ENCODE data around the gene KEL. TPM values are rescaled to one million over a fixed set of nuclear protein-coding genes. Genes with fewer than 3 reads are reported as not detected.

The KEL gene
- total RNA-seq, 2 donors from 2014 or later: not detected

GRCh38 chr7:142919656-142920055 is 42.5 kb downstream of the KEL start:
- TF ChIP-seq CTCF (IDR thresholded peaks at IDR 0.05): no peak
- no peaks in the 10 kb centered on the region for H3K4me1 ChIP-seq (ENCODE audit: control insufficient read depth in 1 of 2, low read depth in 2 of 2)
- no peak overlapping the region for H3K27ac ChIP-seq
- ATAC-seq (ENCODE audit: insufficient number of reproducible peaks, low FRiP score, low read depth) (no peak), DNase-seq (ENCODE audit: low spot score) (no peak)
- no peaks in the 10 kb centered on the region for H3K36me3 ChIP-seq
- no peaks in the 10 kb centered on the region for H3K27me3 ChIP-seq (replicated peaks; ENCODE audit: insufficient read depth)
- no peak overlapping the region for H3K4me3 ChIP-seq
- no peaks in the 10 kb centered on the region for H3K9me3 ChIP-seq

- H3K36me3 ChIP-seq: no peaks in the 10 kb centered on the region
- TF ChIP-seq CTCF (IDR thresholded peaks at IDR 0.05): no peak
- no peaks in the 10 kb centered on the region for H3K27me3 ChIP-seq (replicated peaks; ENCODE audit: insufficient read depth)
- H3K27ac ChIP-seq: no peak overlapping the region
- ATAC-seq (ENCODE audit: insufficient number of reproducible peaks, low FRiP score, low read depth) (no peak), DNase-seq (ENCODE audit: low spot score) (no peak)
- H3K4me1 ChIP-seq (ENCODE audit: control insufficient read depth in 1 of 2, low read depth in 2 of 2): no peaks in the 10 kb centered on the region
- no peak overlapping the region for H3K4me3 ChIP-seq
- no peaks in the 10 kb centered on the region for H3K9me3 ChIP-seq
These were observed 43.3 kb downstream of the KEL start for GRCh38 chr7:142918901-142919300.

- Histone ChIP-seq H3K27ac (no peak overlapping the region), H3K27me3 (replicated peaks; ENCODE audit: insufficient read depth) (no peaks in the 10 kb centered on the region), H3K9me3 (no peaks in the 10 kb centered on the region), H3K4me3 (no peak overlapping the region), H3K36me3 (no peaks in the 10 kb centered on the region), H3K4me1 (ENCODE audit: control insufficient read depth in 1 of 2, low read depth in 2 of 2) (no peaks in the 10 kb centered on the region)
- ATAC-seq (ENCODE audit: insufficient number of reproducible peaks, low FRiP score, low read depth) (no peak), DNase-seq (ENCODE audit: low spot score) (no peak)
- no peak for TF ChIP-seq CTCF (IDR thresholded peaks at IDR 0.05)
These were observed 44.7 kb downstream of the KEL start for GRCh38 chr7:142917447-142917846.

GRCh38 chr7:142916508-142916907 is 45.7 kb downstream of the KEL start:
- ATAC-seq (ENCODE audit: insufficient number of reproducible peaks, low FRiP score, low read depth) (no peak), DNase-seq (ENCODE audit: low spot score) (no peak)
- Histone ChIP-seq H3K27ac (no peak overlapping the region), H3K4me3 (no peak overlapping the region), H3K36me3 (no peaks in the 10 kb centered on the region), H3K27me3 (replicated peaks; ENCODE audit: insufficient read depth) (no peaks in the 10 kb centered on the region), H3K9me3 (no peaks in the 10 kb centered on the region), H3K4me1 (ENCODE audit: control insufficient read depth in 1 of 2, low read depth in 2 of 2) (no peaks in the 10 kb centered on the region)
- no peak for TF ChIP-seq CTCF (IDR thresholded peaks at IDR 0.05)

GRCh38 chr7:142915315-142915714 is 46.8 kb downstream of the KEL start:
- ATAC-seq (ENCODE audit: insufficient number of reproducible peaks, low FRiP score, low read depth): no peak
- Histone ChIP-seq H3K4me3 (no peak overlapping the region), H3K4me1 (ENCODE audit: control insufficient read depth in 1 of 2, low read depth in 2 of 2) (no peaks in the 10 kb centered on the region), H3K27me3 (replicated peaks; ENCODE audit: insufficient read depth) (no peaks in the 10 kb centered on the region), H3K36me3 (no peaks in the 10 kb centered on the region), H3K9me3 (no peaks in the 10 kb centered on the region), H3K27ac (no peak overlapping the region)
- DNase-seq (ENCODE audit: low spot score): no peak
- TF ChIP-seq CTCF (IDR thresholded peaks at IDR 0.05): no peak
